Endothelial cell of umbilical vein (primary cell): Measurements from ENCODE around the gene TRPM1.

Source experiments
- POLR2A ChIP-seq: IDR thresholded peaks from 2 replicates; pipeline ENCODE4 v1.6.1; 2012; ENCODE audit warnings: low read depth, mild to moderate bottlenecking, control low read depth, low read length
- POLR2AphosphoS5 ChIP-seq: IDR thresholded peaks from 2 replicates; pipeline ENCODE4 v1.6.1; 2012; ENCODE audit warnings: low read depth, mild to moderate bottlenecking, control low read depth, low read length, moderate library complexity; ENCODE audit not compliant: insufficient read depth
- TF ChIP-seq, protein P1 (sequence below), 2 donors: IDR thresholded peaks; 1 replicate in 1 of 2; 2 replicates in 1 of 2; pipeline ENCODE4 v1.5.1; 2011; ENCODE audit warnings: low read length in 2 of 2, mild to moderate bottlenecking in 2 of 2, moderate library complexity in 2 of 2, control low read depth in 1 of 2, inconsistent platforms in 1 of 2, low read depth in 1 of 2; ENCODE audit not compliant: insufficient read depth in 1 of 2; ENCODE audit errors: extremely low read depth in 1 of 2
- TF ChIP-seq, protein P2 (sequence below): IDR thresholded peaks from 2 replicates; pipeline ENCODE4 v1.6.1; 2011; ENCODE audit not compliant: insufficient read depth, insufficient read length

DNA sequence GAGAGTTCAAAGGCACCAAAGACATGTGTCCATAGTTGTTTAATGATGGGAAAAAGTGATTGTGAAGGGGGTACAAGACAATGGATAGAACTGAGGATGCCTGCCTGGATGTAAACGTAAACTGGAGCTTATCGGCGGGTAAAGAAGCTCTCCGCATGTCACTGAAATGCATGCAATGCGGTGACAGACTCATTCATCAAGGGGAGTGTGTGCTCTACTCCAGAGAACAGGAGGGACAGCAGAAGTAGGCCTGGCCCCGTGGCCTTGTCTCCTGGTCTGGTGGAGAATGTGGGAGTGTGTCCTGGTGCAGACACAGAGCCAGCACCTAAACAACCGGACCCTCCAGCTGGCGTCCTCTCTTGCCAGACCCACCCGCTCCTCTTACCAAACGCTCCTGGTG lies 50.6 kb downstream of the TRPM1 start:
- TF ChIP-seq POLR2A (no peak), POLR2AphosphoS5 (no peak)
- TF ChIP-seq, protein P1, sequence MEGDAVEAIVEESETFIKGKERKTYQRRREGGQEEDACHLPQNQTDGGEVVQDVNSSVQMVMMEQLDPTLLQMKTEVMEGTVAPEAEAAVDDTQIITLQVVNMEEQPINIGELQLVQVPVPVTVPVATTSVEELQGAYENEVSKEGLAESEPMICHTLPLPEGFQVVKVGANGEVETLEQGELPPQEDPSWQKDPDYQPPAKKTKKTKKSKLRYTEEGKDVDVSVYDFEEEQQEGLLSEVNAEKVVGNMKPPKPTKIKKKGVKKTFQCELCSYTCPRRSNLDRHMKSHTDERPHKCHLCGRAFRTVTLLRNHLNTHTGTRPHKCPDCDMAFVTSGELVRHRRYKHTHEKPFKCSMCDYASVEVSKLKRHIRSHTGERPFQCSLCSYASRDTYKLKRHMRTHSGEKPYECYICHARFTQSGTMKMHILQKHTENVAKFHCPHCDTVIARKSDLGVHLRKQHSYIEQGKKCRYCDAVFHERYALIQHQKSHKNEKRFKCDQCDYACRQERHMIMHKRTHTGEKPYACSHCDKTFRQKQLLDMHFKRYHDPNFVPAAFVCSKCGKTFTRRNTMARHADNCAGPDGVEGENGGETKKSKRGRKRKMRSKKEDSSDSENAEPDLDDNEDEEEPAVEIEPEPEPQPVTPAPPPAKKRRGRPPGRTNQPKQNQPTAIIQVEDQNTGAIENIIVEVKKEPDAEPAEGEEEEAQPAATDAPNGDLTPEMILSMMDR (IDR thresholded peaks at IDR 0.05; ENCODE audit: extremely low read depth in 1 of 2, insufficient read depth in 1 of 2, low read depth in 1 of 2, low read length in 2 of 2), result no peak
- TF ChIP-seq, protein P2, sequence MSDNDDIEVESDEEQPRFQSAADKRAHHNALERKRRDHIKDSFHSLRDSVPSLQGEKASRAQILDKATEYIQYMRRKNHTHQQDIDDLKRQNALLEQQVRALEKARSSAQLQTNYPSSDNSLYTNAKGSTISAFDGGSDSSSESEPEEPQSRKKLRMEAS, result no peak
